Fibroblast of the aortic adventitia (primary cell): ENCODE results near the gene RFX5. TPM values are rescaled to one million over a fixed set of nuclear protein-coding genes. Genes with fewer than 3 reads are reported as not detected.
A peak's percentile ranks its signal among the peaks of the same experiment; 100 is the strongest.

Source experiments
- DNase-seq: peaks from one replicate; pipeline ENCODE4 v3.0.0-alpha.2; 2010; ENCODE audit warnings: low read depth
- H3K4me3 ChIP-seq: 2 replicates; pipeline ENCODE4 v1.5.1; 2011; ENCODE audit warnings: low read depth, mild to moderate bottlenecking, control low read depth, low read length, moderate library complexity
- total RNA-seq: library from RNA; depleted of rRNA; stranded (reverse); fragments of >200 nt; gene quantifications from 2 replicates; pipeline ENCODE4 v1.2.3, GENCODE V29; 2012; ENCODE audit warnings: low replicate concordance
- TF ChIP-seq, protein P1 (sequence below): IDR thresholded peaks from 2 replicates; pipeline ENCODE4 v1.5.1; 2011; ENCODE audit warnings: mild to moderate bottlenecking, low read length, control low read depth, inconsistent platforms; ENCODE audit not compliant: insufficient read depth

RFX5 gene
- total RNA-seq, 1 donor: 27.1 TPM

DNA sequence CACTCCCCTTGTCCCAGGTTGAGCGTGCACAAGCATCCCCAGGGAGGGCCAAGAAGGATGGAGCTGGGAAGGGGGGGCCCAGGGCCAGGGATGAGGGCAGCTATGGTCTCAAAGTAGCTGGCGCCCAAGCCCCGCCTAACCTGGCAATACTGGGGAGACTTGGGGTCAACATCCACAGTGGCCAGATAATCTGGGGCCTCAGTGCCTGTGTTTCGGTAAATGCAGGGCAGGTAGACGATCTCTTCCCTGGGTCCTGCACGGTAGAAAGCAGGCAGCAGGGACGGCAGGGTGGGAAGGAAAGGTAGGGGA lies 22.2 kb upstream of the RFX5 start:
- no peak overlapping the region for H3K4me3 ChIP-seq
- no peak for DNase-seq
- TF ChIP-seq, protein P1, sequence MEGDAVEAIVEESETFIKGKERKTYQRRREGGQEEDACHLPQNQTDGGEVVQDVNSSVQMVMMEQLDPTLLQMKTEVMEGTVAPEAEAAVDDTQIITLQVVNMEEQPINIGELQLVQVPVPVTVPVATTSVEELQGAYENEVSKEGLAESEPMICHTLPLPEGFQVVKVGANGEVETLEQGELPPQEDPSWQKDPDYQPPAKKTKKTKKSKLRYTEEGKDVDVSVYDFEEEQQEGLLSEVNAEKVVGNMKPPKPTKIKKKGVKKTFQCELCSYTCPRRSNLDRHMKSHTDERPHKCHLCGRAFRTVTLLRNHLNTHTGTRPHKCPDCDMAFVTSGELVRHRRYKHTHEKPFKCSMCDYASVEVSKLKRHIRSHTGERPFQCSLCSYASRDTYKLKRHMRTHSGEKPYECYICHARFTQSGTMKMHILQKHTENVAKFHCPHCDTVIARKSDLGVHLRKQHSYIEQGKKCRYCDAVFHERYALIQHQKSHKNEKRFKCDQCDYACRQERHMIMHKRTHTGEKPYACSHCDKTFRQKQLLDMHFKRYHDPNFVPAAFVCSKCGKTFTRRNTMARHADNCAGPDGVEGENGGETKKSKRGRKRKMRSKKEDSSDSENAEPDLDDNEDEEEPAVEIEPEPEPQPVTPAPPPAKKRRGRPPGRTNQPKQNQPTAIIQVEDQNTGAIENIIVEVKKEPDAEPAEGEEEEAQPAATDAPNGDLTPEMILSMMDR: no peak

GRCh38 chr1:151368393-151369301 lies 21.6 kb upstream of the RFX5 start:
- no peak overlapping the region for H3K4me3 ChIP-seq
- DNase-seq: no peak
- TF ChIP-seq, protein P1: no peak

DNA sequence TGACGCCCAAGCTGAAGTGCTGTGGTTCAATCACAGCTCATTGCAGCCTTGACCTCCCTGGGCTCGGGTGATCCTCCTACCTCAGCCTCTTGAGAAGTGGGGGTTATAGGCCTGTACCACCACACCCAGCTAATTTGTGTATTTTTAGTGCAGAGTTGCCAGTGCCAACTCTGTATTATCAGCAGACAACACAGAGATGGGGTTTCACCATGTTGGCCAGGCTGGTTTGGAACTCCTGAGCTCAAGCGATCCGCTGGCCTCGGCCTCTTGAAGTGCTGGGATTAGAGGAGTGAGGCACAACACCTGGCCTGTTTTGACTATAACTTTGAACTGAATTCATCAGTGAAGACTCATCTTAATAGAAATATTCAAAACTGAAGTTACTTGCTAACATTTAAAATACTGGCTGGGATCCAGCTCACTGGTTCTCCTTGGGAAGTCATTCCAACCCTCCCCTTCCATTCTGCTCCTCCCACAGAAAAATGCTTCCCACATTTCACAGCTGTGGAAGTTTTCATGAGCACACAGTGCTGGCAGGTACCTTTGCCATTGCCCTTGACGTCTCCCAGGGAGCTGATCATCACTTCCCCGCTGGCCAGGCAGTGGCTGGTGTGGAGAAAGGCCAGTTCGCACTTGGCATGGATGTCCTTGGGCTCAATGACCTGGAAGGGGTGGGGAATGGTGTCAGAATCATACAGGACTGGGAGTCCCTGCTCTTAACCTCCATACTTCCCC lies 20.8 kb upstream of the RFX5 start:
- peak; percentile 16 for DNase-seq
- no peak overlapping the region for H3K4me3 ChIP-seq
- TF ChIP-seq, protein P1: no peak

DNA sequence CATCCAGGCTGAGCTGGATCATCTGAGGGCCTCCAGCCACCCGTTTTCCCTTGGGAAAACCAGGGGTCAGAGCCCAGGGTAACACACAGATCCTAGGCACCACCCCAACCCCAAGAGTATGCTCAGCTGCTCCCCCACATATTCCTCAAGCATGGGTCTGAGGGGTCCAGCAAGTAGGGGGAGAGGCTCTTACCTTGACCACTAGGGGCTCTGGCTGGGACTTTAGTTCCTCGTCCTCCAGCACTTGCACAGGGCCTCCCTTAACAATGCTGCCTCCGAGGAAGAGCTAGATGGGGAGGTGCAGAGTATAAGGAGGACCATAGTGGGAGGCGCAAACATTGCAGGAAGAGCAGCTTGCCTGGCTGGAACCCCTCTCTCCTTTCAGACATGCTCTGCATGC lies 17.9 kb upstream of the RFX5 start:
- TF ChIP-seq, protein P1: no peak
- no peak overlapping the region for H3K4me3 ChIP-seq
- no peak for DNase-seq

- TF ChIP-seq, protein P1: no peak
- no peak for DNase-seq
- no peak overlapping the region for H3K4me3 ChIP-seq
These were observed 15.5 kb upstream of the RFX5 start for GRCh38 chr1:151362308-151363155.

DNA sequence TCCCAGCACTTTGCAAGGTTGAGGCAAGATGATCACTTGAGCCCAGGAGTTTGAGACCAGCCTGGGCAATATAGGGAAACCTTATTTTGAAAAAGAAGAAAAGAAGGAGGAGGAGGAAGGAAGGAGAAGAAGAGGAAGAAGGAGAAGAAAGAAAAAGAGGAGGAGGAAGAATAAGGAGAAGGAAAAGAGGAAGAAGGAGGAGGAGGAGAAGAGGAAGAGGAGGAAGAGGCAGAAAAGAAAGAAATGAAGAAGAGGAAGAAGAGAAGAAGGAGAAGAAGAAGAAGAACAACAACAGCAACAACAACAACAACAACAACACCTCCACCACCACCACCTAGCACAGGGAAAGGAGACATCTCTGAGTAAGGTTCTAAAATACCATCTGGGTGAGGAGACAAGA lies 14.8 kb upstream of the RFX5 start:
- TF ChIP-seq, protein P1: no peak
- no peak overlapping the region for H3K4me3 ChIP-seq
- DNase-seq: no peak
